Ovary (tissue), 3 donors: ENCODE measurements around the gene HDLBP.

Source experiments
- EP300 ChIP-seq: sonication (generic); formaldehyde crosslinking; IDR thresholded peaks from one replicate; pipeline ENCODE4 v1.6.1; 2017; ENCODE audit warnings: antibody characterized with exemption
- POLR2A ChIP-seq: fragments of 450-650 bp; IDR thresholded peaks from one replicate; pipeline ENCODE4 v1.6.1; 2017; ENCODE audit warnings: antibody characterized with exemption, mild to moderate bottlenecking, moderate library complexity
- TF ChIP-seq, protein P1 (sequence below), 3 donors: fragments of 450-650 bp in 2 of 3; fragments of 200-600 bp in 1 of 3; IDR thresholded peaks; one replicate each; pipeline versions ENCODE4 v1.5.1 to v1.8.0; 2016 to 2022; ENCODE audit warnings: antibody characterized with exemption in 3 of 3, mild to moderate bottlenecking in 1 of 3
- donor health status: DM: no; HTN: no; CAD: no.

DNA sequence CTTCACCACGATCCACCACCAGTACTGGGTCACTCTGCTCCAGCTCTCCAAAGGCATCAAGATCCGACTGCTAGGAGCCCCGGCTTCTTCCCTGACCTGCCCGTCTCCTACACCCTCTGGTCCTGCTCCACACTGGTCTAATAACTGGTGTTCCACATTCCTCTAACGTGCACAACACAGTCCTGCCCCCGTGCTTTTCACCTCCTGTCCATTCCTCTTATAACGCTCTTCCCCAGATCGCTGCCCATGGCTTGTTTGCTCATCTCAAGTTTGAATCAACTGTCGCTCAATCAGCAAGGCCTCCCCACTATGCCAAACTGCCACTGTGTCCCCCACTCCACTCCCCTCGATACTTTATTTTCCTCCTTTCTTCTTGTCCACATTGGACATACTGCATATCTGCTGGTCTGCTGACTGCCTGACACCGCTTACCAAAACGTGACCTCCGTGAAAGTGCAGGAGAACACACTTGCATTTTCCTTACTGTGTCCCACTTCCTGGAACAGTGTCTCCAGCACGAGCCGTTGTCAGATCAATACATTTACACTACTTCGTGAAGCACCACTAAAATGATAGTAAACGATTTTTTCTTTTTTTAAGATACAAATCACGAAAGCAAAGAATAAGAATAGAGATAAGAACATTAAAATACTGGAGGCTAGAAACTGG is 6.5 kb downstream of the HDLBP start:
- TF ChIP-seq, protein P1, sequence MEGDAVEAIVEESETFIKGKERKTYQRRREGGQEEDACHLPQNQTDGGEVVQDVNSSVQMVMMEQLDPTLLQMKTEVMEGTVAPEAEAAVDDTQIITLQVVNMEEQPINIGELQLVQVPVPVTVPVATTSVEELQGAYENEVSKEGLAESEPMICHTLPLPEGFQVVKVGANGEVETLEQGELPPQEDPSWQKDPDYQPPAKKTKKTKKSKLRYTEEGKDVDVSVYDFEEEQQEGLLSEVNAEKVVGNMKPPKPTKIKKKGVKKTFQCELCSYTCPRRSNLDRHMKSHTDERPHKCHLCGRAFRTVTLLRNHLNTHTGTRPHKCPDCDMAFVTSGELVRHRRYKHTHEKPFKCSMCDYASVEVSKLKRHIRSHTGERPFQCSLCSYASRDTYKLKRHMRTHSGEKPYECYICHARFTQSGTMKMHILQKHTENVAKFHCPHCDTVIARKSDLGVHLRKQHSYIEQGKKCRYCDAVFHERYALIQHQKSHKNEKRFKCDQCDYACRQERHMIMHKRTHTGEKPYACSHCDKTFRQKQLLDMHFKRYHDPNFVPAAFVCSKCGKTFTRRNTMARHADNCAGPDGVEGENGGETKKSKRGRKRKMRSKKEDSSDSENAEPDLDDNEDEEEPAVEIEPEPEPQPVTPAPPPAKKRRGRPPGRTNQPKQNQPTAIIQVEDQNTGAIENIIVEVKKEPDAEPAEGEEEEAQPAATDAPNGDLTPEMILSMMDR (IDR thresholded peaks at IDR 0.05) = no peak
- no peak for TF ChIP-seq POLR2A
- no peak for TF ChIP-seq EP300
